Vagina (tissue), 2 donors: ENCODE results near the gene ATP6V0E1. TPM values are rescaled to one million over a fixed set of nuclear protein-coding genes. Genes with fewer than 3 reads are reported as not detected.
"Not testable (repeated sequence)": the region's sequence is repeated elsewhere in the genome, so short reads cannot be mapped to it uniquely, and the experiment has no call there.

Experiments
- DNase-seq, 2 donors: peaks; one replicate each; pipeline ENCODE4 v3.0.0-alpha.2; 2017; ENCODE audit errors: extremely low spot score in 2 of 2
- H3K27ac ChIP-seq: fragments of 200-600 bp; sonication (generic); one replicate; pipeline ENCODE4 v1.5.1; 2019
- H3K27me3 ChIP-seq: fragments of 200-600 bp; sonication (generic); one replicate; pipeline ENCODE4 v1.5.1; 2019
- H3K36me3 ChIP-seq, 2 donors: fragments of 200-600 bp; sonication (generic); one replicate each; pipeline ENCODE4 v1.5.1; 2017 to 2019
- H3K4me1 ChIP-seq: fragments of 200-600 bp; sonication (generic); one replicate; pipeline ENCODE4 v1.5.1; 2019
- H3K4me3 ChIP-seq, 2 donors: fragments of 200-600 bp; sonication (generic); 1 replicate in 1 of 2; 2 replicates in 1 of 2; pipeline ENCODE4 v1.5.1; 2016 to 2019
- H3K9me3 ChIP-seq: fragments of 200-600 bp; sonication (generic); one replicate; pipeline ENCODE4 v1.5.1; 2019
- POLR2A ChIP-seq, 2 donors: fragments of 450-650 bp; IDR thresholded peaks; one replicate each; pipeline ENCODE4 v1.6.1; 2017; ENCODE audit warnings: antibody characterized with exemption in 2 of 2, mild to moderate bottlenecking in 2 of 2, moderate library complexity in 2 of 2
- POLR2AphosphoS5 ChIP-seq, 2 donors: sonication (generic); formaldehyde crosslinking; IDR thresholded peaks; one replicate each; pipeline ENCODE4 v1.9.0; 2017; ENCODE audit warnings: antibody characterized with exemption in 2 of 2, mild to moderate bottlenecking in 2 of 2, low read depth in 1 of 2; ENCODE audit not compliant: insufficient read depth in 1 of 2
- intact Hi-C: fragments of 100-400 bp; cut with DNase I; formaldehyde crosslinking; loops from one replicate; pipeline ENCODE4 v1.15.1; 2023
- total RNA-seq: library from RNA; depleted of rRNA; stranded (reverse); fragments of >200 nt; gene quantifications from one replicate; pipeline ENCODE4 v1.2.3, GENCODE V29; 2016
- TF ChIP-seq, protein P1 (sequence below), 3 experiments: fragments of 450-650 bp in 2 of 3; fragments of 200-600 bp in 1 of 3; sonication (generic) in 1 of 3; IDR thresholded peaks; one replicate each; pipeline ENCODE4 v1.5.1; 2017 to 2019; ENCODE audit warnings: antibody characterized with exemption in 3 of 3, mild to moderate bottlenecking in 2 of 3, moderate library complexity in 2 of 3

Gene ATP6V0E1
- total RNA-seq, 1 donor from 2014 or later: 121 TPM

DNA sequence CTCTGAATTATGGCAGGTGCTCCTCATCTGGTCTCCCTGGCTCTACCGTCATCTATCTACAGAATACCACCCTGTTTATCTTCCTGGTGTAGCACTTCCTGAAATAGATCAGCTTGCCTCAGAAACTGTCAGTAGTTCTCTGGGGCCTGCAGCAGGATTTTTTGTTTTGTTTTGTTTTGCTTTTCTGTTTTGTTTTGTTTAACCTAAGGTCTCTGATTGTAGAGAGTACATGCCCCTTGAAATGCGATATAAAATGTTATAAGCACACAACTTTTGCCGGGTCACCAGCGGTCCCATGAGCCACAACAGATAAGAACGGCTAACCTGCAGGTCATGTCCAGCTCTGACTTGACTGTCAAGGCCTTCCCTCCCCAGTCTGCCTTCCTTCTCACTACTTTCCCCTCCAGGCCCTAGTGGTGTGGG is 45.9 kb downstream of the ATP6V0E1 start:
- no peak overlapping the region for H3K27ac ChIP-seq
- no peak for DNase-seq
- no peak for TF ChIP-seq POLR2AphosphoS5 (IDR thresholded peaks at IDR 0.05; ENCODE audit: insufficient read depth in 1 of 2, low read depth in 1 of 2)
- TF ChIP-seq, protein P1, sequence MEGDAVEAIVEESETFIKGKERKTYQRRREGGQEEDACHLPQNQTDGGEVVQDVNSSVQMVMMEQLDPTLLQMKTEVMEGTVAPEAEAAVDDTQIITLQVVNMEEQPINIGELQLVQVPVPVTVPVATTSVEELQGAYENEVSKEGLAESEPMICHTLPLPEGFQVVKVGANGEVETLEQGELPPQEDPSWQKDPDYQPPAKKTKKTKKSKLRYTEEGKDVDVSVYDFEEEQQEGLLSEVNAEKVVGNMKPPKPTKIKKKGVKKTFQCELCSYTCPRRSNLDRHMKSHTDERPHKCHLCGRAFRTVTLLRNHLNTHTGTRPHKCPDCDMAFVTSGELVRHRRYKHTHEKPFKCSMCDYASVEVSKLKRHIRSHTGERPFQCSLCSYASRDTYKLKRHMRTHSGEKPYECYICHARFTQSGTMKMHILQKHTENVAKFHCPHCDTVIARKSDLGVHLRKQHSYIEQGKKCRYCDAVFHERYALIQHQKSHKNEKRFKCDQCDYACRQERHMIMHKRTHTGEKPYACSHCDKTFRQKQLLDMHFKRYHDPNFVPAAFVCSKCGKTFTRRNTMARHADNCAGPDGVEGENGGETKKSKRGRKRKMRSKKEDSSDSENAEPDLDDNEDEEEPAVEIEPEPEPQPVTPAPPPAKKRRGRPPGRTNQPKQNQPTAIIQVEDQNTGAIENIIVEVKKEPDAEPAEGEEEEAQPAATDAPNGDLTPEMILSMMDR (IDR thresholded peaks at IDR 0.05): no peak
- no peak for TF ChIP-seq POLR2A (IDR thresholded peaks at IDR 0.05)
- H3K4me1 ChIP-seq: peaks cover 28% of the 10 kb centered on the region
- H3K27me3 ChIP-seq: no peaks in the 10 kb centered on the region
- intact Hi-C loops: no loop called here
- H3K4me3 ChIP-seq: no peak overlapping the region
- no peaks in the 10 kb centered on the region for H3K36me3 ChIP-seq
- H3K9me3 ChIP-seq: no peaks in the 10 kb centered on the region

DNA sequence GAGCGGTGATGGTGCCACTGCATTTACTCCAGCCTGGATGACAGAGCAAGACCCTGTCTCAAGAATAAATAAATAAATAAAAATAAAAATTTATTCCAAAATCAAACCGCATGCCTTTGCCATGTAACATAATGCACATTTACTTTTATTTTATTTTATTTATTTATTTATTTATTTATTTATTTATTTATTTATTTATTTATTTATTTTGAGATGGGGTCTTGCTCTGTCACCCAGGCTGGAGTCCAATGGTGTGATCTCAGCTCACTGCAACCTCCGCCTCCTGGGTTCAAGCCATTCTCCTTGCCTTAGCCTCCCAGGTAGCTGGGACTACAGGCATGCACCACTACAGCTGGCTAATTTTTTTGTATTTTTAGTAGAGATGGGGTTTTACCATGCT is 48.5 kb downstream of the ATP6V0E1 start:
- H3K36me3 ChIP-seq, H3K9me3 ChIP-seq, intact Hi-C loops, H3K27me3 ChIP-seq, H3K4me3 ChIP-seq, H3K27ac ChIP-seq, DNase-seq: not testable (repeated sequence)
- H3K4me1 ChIP-seq: peaks cover 53% of the 10 kb centered on the region

DNA sequence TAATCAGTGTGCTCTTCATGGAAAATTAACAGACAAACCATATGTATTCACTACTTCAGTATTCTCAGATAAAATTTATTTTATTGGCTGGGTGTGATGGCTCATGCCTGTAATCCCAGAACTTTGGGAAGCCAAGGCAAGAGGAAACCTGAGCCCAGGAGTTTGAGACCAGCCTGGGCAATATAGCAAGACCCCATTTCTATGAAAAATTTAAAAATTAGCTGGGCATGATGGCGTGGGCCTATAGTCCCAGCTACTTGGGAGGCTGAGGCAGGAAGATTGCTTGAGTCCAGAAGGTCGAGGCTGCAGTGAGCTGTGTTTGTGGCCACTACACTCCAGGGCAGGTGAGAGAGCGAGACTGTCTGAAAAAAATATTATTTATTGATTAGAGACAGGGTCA is 49.2 kb downstream of the ATP6V0E1 start:
- intact Hi-C loops: no loop called here
- peaks cover 54% of the 10 kb centered on the region for H3K4me1 ChIP-seq
- no peak overlapping the region for H3K27ac ChIP-seq
- DNase-seq: no peak
- no peak overlapping the region for H3K4me3 ChIP-seq
- H3K9me3 ChIP-seq: no peaks in the 10 kb centered on the region
- no peaks in the 10 kb centered on the region for H3K36me3 ChIP-seq
- TF ChIP-seq, protein P1 (IDR thresholded peaks at IDR 0.05): no peak
- TF ChIP-seq POLR2AphosphoS5 (IDR thresholded peaks at IDR 0.05; ENCODE audit: insufficient read depth in 1 of 2, low read depth in 1 of 2): no peak
- no peak for TF ChIP-seq POLR2A (IDR thresholded peaks at IDR 0.05)
- H3K27me3 ChIP-seq: no peaks in the 10 kb centered on the region

DNA sequence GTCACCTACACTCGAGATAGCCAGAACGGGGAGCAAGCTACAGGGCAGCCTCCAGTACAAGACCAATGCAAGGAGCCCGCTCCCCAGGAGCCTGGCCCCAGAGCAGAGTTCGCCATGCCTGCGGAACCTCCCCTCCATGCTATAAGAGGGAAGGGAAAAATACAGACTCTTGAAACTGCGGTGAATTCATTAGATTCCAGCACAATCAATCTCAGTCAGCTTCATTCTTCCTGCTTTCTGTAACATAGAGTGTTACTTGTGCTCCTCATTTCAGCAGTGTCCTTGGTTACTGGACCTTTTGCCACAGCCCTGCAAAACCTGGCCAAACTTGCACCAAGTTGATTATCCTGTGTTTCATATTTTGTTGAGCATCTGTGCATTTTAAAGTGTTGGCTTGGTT is 50.4 kb downstream of the ATP6V0E1 start:
- Histone ChIP-seq H3K4me3 (no peak overlapping the region), H3K9me3 (no peaks in the 10 kb centered on the region), H3K27me3 (no peaks in the 10 kb centered on the region), H3K4me1 (peaks cover 43% of the 10 kb centered on the region), H3K36me3 (no peaks in the 10 kb centered on the region), H3K27ac (no peak overlapping the region)
- TF ChIP-seq POLR2AphosphoS5 (IDR thresholded peaks at IDR 0.05; ENCODE audit: insufficient read depth in 1 of 2, low read depth in 1 of 2) (no peak), POLR2A (IDR thresholded peaks at IDR 0.05) (no peak)
- TF ChIP-seq, protein P1 (IDR thresholded peaks at IDR 0.05): no peak
- DNase-seq: no peak
- intact Hi-C loops: no loop called here

DNA sequence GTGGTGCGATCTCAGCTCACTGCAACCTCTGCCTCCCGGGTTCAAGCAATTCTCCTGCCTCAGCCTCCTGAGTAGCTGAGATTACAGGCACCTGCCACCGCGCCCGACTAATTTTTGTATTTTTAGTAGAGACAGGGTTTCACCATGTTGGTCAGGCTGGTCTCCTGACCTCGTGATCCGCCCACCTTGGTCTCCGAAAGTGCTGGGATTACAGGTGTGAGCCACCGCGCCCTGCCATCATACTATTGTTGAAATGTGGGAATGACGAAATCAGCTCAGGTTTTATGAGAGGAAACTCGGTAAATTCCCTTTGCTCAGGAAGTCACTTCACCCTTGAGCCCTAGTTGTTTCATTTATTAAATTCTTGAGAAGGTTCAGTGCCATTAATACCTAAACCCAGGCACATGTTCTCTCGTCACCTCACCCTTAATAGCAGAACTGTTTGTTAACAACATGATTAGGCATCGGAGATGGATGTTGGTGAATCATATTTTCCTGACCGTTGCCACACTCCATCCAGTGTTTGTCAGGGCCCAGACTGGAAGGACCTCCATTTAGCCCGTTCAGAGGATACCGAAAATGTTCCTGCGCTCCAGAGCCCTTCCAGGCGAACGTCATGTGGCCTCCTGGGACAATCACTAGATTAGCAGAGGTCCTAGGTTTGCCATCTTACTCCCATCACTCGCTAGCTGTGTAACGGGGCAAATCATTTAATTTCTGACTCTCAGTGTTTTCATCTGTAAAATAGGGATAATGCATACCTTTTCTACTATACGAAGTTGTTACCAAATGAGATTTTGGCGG is 52.5 kb downstream of the ATP6V0E1 start:
- peaks cover 32% of the 10 kb centered on the region for H3K4me1 ChIP-seq
- no peaks in the 10 kb centered on the region for H3K36me3 ChIP-seq
- H3K9me3 ChIP-seq: no peaks in the 10 kb centered on the region
- peak overlapping the region in 1 of 2 donors; percentile 6 for H3K4me3 ChIP-seq
- H3K27me3 ChIP-seq: no peaks in the 10 kb centered on the region
- peak overlapping the region; percentile 1 for H3K27ac ChIP-seq
- DNase-seq: no peak
- TF ChIP-seq POLR2AphosphoS5 (IDR thresholded peaks at IDR 0.05; ENCODE audit: insufficient read depth in 1 of 2, low read depth in 1 of 2): no peak
- TF ChIP-seq POLR2A (IDR thresholded peaks at IDR 0.05): no peak
- TF ChIP-seq, protein P1 (IDR thresholded peaks at IDR 0.05): no peak
- intact Hi-C loops: no loop called here
